HEK293T (cell line): ENCODE results near the gene TMEM38B.

Source experiments
- BHLHE40 ChIP-seq: fragments of 450-650 bp; IDR thresholded peaks from 2 replicates; pipeline ENCODE4 v1.6.1; 2016; ENCODE audit warnings: mild to moderate bottlenecking, moderate library complexity, borderline replicate concordance
- FOXA1 ChIP-seq: fragments of 450-650 bp; IDR thresholded peaks from 2 replicates; pipeline ENCODE4 v1.6.1; 2016; ENCODE audit warnings: mild to moderate bottlenecking
- FOXM1 ChIP-seq: fragments of 450-650 bp; IDR thresholded peaks from 2 replicates; pipeline ENCODE4 v1.6.1; 2017; ENCODE audit warnings: mild to moderate bottlenecking, borderline replicate concordance
- PKNOX1 ChIP-seq: fragments of 450-650 bp; IDR thresholded peaks from 2 replicates; pipeline ENCODE4 v1.6.1; 2016
- SP1 ChIP-seq: fragments of 450-650 bp; IDR thresholded peaks from 2 replicates; pipeline ENCODE4 v1.6.1; 2017
- TARDBP ChIP-seq: fragments of 450-650 bp; IDR thresholded peaks from 2 replicates; pipeline ENCODE4 v1.6.1; 2016
- ZNF384 ChIP-seq: fragments of 450-650 bp; IDR thresholded peaks from 2 replicates; pipeline ENCODE4 v1.6.1; 2016

DNA sequence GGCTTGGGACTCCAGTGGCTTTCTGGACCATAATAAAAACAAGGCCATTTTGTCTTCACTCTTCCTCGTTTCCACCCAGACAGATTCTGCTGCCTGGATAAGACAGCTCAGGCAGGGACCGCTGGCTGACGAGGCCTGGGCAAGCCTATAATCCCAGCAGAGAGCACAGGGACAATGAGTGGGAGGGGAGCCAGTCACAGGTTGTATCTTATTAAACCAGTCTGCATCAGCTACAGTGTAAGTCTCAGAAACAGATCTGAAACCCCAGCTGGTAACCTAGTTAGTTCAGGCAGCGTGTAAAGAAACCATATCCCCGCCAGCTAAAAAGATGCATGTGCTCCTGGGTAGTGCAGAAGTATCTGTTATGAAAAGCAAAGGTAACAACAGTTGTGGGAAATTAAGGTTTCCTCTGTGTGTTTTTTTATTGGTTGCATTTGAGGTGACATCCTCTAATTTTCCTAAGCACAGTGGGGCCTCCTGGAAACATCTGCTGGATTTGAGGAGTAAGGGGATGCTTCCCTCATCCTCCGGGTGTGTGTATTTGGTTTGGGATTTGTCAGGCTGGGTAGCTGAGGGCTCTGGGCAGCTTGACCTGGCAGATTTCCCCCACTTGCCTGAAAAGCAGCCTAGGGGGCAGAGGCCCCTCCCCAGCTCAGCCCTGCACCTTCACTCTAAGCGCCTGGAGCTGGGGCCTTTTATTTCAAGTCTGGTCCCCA, 47.3 kb upstream of the TMEM38B start:
- TF ChIP-seq TARDBP: no peak
- TF ChIP-seq FOXM1: no peak
- no peak for TF ChIP-seq BHLHE40
- no peak for TF ChIP-seq PKNOX1
- no peak for TF ChIP-seq FOXA1
- TF ChIP-seq SP1: no peak
- no peak for TF ChIP-seq ZNF384
